ENCODE measurements around the gene SENP1.

GRCh38 chr12:48054955-48055821, 50.7 kb downstream of the SENP1 start:
- TF ChIP-seq EP300 (IDR thresholded peaks at IDR 0.05) (no peak), CTCF (IDR thresholded peaks at IDR 0.05) (no peak)

Data from ovary (tissue), 3 donors.